KOPT-K1 (cell line): ENCODE results near the gene STEAP2.
"Not testable (repeated sequence)": the region's sequence is repeated elsewhere in the genome, so short reads cannot be mapped to it uniquely, and the experiment has no call there.

Experiments used
- H3K27ac ChIP-seq: fragments of 200-600 bp; sonication (generic); 2 replicates; pipeline ENCODE4 v1.5.1; 2016; ENCODE audit warnings: antibody characterized with exemption, mild to moderate bottlenecking, low read depth, low read length; ENCODE audit not compliant: poor library complexity, severe bottlenecking
- H3K36me3 ChIP-seq: fragments of 200-600 bp; sonication (generic); 2 replicates; pipeline ENCODE4 v1.5.1; 2017; ENCODE audit warnings: antibody characterized with exemption, mild to moderate bottlenecking, low read length, moderate library complexity; ENCODE audit not compliant: insufficient read depth
- H3K9me3 ChIP-seq: fragments of 200-600 bp; sonication (generic); 2 replicates; pipeline ENCODE4 v1.5.1; 2017; ENCODE audit warnings: antibody characterized with exemption, low read length, mild to moderate bottlenecking; ENCODE audit not compliant: insufficient read depth, poor library complexity, severe bottlenecking

The STEAP2 gene

DNA sequence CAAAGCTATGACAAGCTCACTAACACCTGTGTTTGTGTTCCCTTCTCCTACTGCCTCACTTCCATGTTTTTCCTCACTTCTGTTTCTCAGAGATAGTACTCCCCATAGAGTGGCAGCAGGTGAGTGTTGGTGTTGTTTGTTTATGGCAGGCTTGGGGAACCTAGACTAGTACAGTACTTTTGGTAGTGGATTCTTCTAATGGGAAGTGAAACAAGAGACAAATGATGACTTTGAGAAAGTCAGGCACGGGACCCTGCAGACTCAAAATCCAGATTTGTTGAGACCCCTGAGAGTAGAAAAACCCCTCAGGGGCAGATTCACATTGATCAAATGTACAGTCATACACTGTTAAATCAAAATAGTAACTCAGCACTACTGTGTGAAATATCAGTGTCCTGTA is 27.0 kb downstream of the STEAP2 start:
- Histone ChIP-seq H3K36me3 (no peaks in the 10 kb centered on the region), H3K9me3 (no peaks in the 10 kb centered on the region), H3K27ac (no peak overlapping the region)

DNA sequence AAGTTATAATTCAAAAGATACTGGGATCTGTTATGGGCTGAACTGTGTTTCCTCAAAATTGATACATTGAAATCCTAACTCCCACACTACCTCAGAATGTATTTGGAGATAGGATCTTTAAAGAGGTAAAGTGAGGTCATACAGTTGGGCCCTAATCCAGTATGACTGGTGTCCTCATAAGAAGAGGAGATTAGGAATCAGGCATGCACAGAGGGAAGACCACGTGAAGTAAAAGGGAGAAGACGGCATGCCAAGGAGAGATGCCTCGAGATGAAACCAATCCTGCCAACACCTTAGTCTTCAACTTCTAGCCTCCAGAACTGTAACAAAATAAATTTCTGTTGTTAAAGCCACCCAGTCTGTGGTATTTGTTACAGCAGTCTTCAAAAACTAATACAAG is 27.5 kb downstream of the STEAP2 start:
- H3K36me3 ChIP-seq = no peaks in the 10 kb centered on the region
- no peak overlapping the region for H3K27ac ChIP-seq
- H3K9me3 ChIP-seq = no peaks in the 10 kb centered on the region

DNA sequence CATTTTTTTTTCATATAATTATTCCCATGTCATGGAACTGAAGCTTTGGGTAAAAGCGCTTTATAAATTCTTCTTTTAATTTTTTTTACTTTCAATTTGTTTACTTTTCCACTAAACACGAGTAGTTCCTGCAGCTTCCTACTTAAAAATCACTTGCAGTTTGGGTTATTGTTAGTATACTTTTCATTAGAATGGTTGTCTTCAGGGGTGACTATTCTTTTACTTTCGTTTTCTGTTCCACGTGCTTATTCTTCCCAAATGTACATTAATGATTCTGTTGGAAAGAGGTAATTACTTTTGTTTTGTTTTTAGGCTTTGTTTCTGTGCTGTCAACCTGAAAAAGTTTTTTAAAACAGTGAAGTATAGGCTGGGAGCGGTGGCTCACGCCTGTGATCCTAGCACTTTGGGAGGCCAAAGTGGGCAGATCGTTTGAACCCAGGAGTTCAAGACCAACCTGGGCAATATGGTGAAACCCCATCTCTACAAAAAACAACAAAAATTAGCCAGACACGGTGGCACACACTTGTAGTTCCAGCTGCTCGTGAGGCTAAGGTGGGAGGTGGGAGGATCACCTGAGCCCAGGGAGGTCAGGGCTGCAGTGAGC is 28.2 kb downstream of the STEAP2 start:
- Histone ChIP-seq H3K9me3 (peaks cover 3% of the 10 kb centered on the region), H3K36me3 (no peaks in the 10 kb centered on the region), H3K27ac (no peak overlapping the region)

DNA sequence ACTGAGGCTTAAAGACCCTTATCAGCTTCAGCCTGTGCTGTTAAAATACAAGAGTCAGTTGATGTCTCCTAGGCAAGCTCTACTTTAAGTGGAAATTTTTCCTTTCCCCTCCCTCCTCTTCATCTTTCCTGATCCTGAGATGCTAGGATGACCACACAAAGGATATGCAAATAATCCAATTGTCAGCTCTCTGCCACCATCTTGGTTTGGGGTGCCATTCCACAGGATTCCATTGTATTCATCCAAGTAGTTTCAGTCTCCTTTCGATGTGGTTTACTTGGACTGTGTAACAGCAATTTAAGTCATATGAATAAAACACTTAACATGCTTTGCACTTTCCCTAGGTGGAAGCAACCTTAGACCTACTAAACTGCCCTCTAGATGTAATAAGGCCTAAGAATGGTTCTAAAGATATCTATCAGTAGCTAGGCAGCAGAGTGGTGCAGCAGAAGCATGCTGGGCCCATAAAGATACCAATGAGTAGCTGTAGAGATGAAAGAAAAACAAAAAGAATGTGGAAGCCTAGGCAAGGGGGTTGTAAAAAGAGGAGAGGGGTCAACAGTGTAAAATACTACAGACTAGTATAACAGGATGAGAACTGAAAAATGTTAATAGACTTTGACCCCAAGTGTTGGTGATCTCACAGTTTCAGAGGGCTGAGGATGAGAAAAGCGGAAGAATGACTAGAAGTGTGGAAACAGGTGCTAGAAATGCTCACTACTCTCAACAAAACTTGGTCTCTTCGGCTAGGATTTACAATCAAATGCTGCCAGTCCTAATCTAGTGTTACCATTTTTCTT is 31.0 kb downstream of the STEAP2 start:
- H3K36me3 ChIP-seq = no peaks in the 10 kb centered on the region
- peaks cover 14% of the 10 kb centered on the region for H3K9me3 ChIP-seq
- H3K27ac ChIP-seq = no peak overlapping the region

DNA sequence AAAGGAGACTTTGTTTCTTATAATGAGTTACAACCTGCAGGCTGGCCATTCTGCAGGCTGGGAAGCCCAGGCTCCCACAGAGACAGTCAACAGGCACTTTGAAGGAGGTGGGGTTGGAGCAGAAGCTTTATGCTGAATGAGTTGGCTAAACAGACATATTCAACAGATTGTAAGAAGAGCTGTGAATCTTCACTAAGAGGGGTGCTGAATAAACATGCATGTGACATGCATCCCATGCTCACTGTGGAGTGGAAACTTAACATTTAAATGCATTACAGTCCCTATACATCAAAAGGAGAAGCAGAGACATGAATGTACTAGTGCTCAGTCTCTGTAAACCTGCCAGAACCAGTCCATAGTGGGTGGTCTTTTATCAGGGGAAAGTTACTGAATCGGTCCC is 32.0 kb downstream of the STEAP2 start:
- no peak overlapping the region for H3K27ac ChIP-seq
- H3K9me3 ChIP-seq = peaks cover 14% of the 10 kb centered on the region
- no peaks in the 10 kb centered on the region for H3K36me3 ChIP-seq

DNA sequence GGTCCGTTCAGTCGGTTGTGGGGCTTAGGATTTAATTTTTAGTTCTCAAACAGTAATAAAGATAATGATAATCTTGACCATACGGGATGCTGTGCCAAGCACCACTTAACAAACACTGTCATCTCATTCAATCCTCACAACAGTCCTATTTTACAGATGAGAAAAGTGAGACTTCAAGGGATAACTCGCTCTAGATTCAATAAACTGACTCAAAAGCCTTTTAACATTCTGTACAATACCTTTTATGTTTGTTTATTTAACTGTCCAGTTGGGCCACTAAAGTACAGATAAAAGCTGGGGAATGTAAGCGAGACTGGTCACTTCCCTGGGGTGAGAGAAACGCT is 33.0 kb downstream of the STEAP2 start:
- Histone ChIP-seq H3K27ac (no peak overlapping the region), H3K9me3 (peaks cover 14% of the 10 kb centered on the region), H3K36me3 (no peaks in the 10 kb centered on the region)

DNA sequence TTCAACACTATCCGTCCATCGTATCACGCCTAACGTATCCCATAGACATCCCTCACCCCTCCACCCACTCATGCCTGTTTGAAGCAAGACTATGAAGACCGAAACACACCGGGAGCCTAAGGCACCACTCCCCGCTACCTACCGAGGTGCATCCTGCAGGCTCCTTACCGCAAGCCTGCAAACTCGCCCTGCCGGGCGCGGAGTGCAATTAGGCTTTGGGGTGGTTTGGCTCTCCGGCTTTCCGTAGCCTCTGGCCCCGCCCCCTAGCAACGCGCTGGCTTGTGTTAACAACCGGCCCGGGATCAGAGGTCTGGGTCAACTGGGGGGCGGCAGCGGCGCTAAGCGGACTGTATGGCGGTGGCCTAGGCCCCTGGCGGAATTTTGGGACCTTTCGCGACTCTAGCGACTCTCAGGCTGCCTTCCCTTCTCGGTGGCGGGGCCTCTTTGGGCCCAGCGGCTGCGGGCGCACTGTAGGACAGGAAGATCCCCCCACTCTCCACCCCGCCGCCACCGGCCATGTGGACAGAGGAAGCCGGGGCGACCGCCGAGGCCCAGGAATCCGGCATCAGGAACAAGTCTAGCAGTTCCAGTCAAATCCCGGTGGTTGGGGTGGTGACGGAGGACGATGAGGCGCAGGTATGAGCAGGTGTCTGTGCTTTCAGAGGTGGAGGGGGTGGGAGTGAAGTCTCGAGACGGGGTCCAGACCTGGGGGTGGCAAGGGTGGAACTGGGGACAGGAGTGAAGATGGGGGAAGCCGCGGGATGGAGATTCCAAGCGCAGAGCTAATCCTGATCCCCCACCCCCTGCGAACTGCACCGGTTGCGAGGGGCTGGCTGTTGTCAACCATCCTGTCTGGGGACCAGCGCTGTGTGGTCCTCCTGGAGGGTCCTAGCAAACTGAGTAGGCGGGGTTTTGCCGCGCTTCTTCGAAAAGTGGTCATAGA is 33.6 kb downstream of the STEAP2 start, which contains the start of gene CFAP69:
CFAP69 (plus strand) TSS at position 266 of the 943 bp plus-strand sequence; CDS start at position 517, 251 bp downstream.
- peaks cover 14% of the 10 kb centered on the region for H3K9me3 ChIP-seq
- H3K36me3 ChIP-seq = no peaks in the 10 kb centered on the region
- no peak within 1 kb of the TSS for H3K27ac ChIP-seq

DNA sequence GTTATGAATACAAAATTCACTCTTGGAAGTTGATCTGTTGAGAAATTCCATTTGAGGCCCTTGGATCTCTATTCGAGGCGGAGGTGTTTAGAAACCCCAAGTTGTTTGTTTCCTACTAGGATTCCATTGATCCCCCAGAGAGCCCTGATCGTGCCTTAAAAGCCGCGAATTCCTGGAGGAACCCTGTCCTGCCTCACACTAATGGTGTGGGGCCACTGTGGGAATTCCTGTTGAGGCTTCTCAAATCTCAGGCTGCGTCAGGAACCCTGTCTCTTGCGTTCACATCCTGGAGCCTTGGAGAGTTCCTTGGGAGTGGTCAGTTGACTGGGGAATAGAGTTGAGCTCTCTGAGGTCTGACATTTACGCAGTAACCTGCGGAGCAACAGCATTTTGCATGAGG is 34.6 kb downstream of the STEAP2 start:
- H3K9me3 ChIP-seq = peaks cover 14% of the 10 kb centered on the region
- H3K36me3 ChIP-seq = no peaks in the 10 kb centered on the region
- no peak overlapping the region for H3K27ac ChIP-seq

DNA sequence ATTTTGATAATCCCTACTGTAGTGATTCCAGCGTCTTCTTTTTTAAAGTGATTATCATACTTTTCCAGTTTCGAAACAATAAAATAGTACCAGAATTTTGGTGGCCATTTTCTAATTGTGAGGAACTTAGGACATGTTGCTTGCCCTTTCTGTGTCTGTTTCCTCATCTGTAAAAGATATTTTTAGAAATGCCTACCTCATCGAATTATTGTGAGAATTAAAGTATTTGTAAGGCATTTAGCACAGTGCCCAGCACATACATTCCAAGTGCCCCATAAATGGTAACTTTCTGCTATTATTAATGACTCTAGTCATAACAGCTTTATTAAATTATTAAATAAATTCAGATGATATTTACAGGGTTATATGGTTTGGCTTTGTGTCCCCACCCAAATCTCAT is 37.2 kb downstream of the STEAP2 start:
- Histone ChIP-seq H3K27ac (no peak overlapping the region), H3K36me3 (no peaks in the 10 kb centered on the region), H3K9me3 (peaks cover 14% of the 10 kb centered on the region)

DNA sequence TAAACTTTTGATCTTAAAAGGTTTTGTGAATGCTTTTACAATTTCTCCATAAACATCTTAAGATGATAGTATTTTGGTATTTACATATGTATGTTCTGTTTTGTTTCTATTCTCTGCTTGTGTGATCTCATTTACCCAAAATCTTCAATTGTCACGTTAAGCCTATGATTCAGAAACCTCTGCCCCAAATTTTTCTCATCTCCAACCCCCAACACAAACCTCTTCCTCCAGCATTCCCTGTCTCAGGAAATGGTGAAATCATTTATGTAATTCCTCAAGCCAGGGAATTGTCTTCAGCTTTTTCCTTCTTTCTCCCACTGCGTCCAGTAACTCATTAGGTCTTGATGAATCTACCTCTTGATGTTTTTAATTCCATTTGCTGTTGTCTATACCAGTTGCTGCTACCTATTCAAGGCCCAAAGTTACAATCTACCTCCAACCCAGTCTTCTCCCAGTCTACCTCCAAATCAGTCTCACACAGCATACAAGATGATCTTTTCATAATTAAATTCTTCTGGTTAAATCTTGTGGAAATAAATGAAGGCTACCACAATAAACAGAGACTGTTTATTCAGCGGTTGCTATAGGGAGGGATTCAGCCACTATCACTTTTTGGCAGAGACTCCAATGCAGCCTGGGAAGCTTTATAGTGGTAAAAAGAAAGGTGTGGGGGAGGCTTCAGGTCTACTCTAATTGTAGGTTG is 39.2 kb downstream of the STEAP2 start:
- Histone ChIP-seq H3K27ac (no peak overlapping the region), H3K36me3 (no peaks in the 10 kb centered on the region), H3K9me3 (peaks cover 7% of the 10 kb centered on the region)

DNA sequence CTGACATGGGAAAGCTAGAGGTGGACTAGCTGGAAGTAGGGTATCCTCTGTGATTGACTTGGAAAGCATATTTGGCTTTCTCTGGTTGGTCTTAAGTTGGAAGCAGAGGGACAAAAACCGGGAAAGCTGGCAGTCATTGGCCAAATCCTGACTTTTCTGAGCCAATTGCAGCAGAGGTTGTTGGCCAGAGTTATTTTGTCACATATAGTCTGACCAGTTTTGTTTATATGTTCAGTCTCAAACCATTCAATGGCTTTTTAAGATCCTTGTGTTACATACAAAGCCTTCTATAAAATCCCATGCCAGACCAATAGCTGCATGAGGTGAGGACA is 39.7 kb downstream of the STEAP2 start:
- H3K36me3 ChIP-seq = no peaks in the 10 kb centered on the region
- H3K9me3 ChIP-seq = peaks cover 2% of the 10 kb centered on the region
- H3K27ac ChIP-seq = no peak overlapping the region

DNA sequence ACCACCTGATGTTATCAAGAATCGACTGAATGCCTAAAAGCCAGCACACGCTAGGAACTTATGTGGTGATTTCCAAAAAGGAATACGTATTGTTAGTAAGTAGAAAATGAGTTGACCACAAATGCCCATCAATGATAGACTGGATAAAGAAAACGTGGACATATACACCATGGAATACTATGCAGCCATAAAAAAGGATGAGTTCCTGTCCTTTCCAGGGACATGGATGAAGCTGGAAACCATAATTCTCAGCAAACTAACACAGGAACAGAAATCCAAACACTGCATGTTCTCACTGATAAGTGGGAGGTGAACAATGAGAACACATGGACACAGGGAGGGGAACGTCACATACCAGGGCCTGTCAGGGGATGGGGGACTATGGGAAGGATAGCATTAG is 44.5 kb downstream of the STEAP2 start:
- not testable (repeated sequence) for H3K9me3 ChIP-seq, H3K36me3 ChIP-seq, H3K27ac ChIP-seq

DNA sequence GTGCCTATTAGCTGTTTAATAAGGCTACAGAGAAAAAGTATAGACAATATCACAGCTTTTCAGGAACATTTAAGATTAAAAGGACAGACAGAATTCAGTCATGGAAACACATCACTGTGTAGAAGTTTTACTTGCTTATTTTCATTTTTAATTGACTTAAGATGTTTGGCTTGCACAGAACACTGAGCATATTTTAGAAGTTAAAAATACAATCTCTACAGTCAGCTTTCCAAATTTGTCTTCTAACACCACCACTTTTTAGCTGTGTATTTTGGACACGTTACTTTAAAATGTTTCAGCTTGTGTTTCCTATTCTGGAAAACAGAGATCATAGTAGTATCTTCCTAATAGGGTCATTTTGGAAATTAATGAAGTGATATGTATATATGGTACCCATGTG is 45.2 kb downstream of the STEAP2 start:
- Histone ChIP-seq H3K9me3 (no peaks in the 10 kb centered on the region), H3K27ac (no peak overlapping the region), H3K36me3 (no peaks in the 10 kb centered on the region)

DNA sequence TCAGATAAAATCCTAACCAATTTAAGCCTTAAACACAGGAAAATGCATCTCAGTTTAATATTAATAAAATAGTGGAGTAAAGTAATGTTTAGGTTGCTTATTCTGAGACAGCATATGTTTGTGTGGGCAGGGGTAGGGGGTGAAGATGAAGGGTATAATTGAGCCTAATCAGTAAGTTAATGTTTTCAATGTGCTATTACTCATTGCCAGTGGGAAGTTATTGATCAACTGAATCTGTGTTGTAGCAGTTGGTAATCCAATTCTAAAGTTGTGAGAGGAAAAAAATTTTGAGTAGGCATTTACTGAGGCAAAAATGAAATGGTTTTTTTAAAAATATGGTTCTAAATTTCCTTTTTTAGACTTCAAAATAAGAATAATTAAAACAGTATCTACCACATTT is 49.9 kb downstream of the STEAP2 start:
- Histone ChIP-seq H3K27ac (no peak overlapping the region), H3K9me3 (no peaks in the 10 kb centered on the region), H3K36me3 (no peaks in the 10 kb centered on the region)

DNA sequence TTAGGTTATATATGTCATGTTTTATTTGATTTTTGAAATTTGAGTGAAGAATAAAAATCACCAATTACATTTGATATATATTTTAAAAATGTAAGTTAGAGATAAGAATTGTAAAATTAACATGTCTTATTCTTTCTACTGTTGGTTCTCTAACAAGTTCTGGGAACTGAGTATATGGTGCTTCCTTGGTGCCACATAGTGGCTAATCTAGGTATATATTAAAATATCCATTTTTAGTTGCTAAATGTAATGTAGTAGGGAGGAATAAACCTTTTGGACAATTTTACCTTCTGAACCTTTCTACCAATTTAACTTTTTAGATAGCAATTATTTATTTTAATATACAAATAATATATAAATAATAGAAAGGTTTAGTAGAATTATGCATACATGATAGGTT is 50.9 kb downstream of the STEAP2 start:
- no peaks in the 10 kb centered on the region for H3K36me3 ChIP-seq
- H3K9me3 ChIP-seq = no peaks in the 10 kb centered on the region

More for the DNA sequence above, 50.9 kb downstream of the STEAP2 start:
- no peak overlapping the region for H3K27ac ChIP-seq
